ENCODE results near the gene CHRM5. TPM values are rescaled to one million over a fixed set of nuclear protein-coding genes. Genes with fewer than 3 reads are reported as not detected.

Gene CHRM5
- total and polyA plus RNA-seq, 2 of the 8 experiments (the other 6 are each of a cell fraction or from before 2014, with no cell fraction given), result not detected

DNA sequence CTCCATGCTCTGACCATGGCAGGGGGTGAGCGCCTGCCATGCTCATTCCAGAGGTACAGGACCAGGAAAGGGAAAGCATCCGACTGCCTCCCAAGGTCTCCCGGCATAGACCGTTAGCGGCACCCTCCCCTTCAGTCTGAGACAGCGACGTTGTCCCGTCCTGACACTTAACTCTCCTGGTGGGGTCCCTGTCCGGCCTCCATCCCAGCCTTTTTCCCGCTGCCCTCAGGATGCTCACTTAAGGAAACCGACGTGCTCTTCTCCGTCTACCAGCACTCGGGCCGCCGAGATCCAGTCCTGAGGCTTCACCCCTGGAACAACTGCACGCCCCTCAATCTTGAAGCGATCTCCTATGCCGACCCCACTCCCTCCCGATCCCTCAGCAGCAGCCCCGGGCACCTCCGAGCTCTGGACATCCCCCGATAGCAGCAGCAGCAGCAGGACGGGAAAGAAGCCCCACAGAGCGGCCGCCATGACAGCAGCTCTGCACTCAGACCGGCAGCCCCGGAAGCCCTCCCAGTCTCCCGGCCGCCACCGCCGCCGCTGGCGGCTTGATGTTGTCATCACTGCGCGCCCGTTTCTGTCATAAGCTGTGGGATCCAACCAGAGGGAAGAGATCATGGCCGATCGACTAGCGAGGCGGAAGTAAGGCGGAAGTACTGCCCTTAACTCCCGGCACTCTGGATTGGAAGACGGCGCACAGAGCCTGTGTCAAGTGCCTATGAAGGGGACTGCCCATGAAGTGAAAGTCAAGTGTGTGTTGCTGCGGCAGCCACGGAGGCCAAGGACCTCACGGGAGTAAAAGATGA, 133.3 kb downstream of the CHRM5 start, which contains the start of the genes EMC7 and PGBD4:
TSS of gene EMC7 (minus strand) at position 497 of the 809 bp plus-strand sequence. CDS start at position 474, 23 bp downstream.
TSS of gene PGBD4 (plus strand) at position 718 of the 809 bp plus-strand sequence. CDS start 449 bp downstream, outside the sequence.
- Histone ChIP-seq H4K8ac (ENCODE audit: extremely low read depth, insufficient read depth, low read length) (peak within 1 kb of the TSS; percentile 98), H3K14ac (ENCODE audit: insufficient read length) (no peak within 1 kb of the TSS), H3K18ac (ENCODE audit: extremely low read depth, low read length) (peak within 1 kb of the TSS; percentile 25; the same call in 1 of the 2 replicates), H3K4me2 (ENCODE audit: insufficient read depth in 1 of 2, low read depth in 2 of 2, low read length in 2 of 2) (peak within 1 kb of the TSS; percentile 77 to 93), H3K36me3 (ENCODE audit: control insufficient read depth in 2 of 4, insufficient read depth in 4 of 4, low read length in 3 of 4) (no peaks in the 10 kb centered on the region), H3K27ac (ENCODE audit: low read depth, low read length) (peak within 1 kb of the TSS; percentile 83), H4K5ac (ENCODE audit: insufficient read length, low read depth, low read length) (peak within 1 kb of the TSS; percentile 31), H3K79me1 (ENCODE audit: low read depth, low read length) (no peaks in the 10 kb centered on the region), H2BK20ac (ENCODE audit: low read length) (no peak within 1 kb of the TSS), H3K9ac (replicated peaks in 1 of 4; ENCODE audit: extremely low read depth in 1 of 4, low read depth in 3 of 4, low read length in 3 of 4) (peak within 1 kb of the TSS; percentile 88 to 92 (median 90)), H3K23ac (ENCODE audit: insufficient read length) (no peak within 1 kb of the TSS), H3K56ac (replicated peaks; ENCODE audit: insufficient read length, low read depth, low read length) (peak within 1 kb of the TSS; percentile 63), H3K9me3 (ENCODE audit: insufficient read depth in 2 of 2, low read depth in 1 of 2, low read length in 1 of 2) (no peaks in the 10 kb centered on the region), H2AK5ac (ENCODE audit: low read depth, low read length) (no peak within 1 kb of the TSS), H2AFZ (ENCODE audit: low read length) (peak within 1 kb of the TSS; percentile 95), H2BK5ac (ENCODE audit: low read depth, low read length) (peak within 1 kb of the TSS; percentile 67), H4K20me1 (replicated peaks in 1 of 2; ENCODE audit: control insufficient read depth in 1 of 2, insufficient read depth in 2 of 2, low read length in 2 of 2) (no peaks in the 10 kb centered on the region), H3K23me2 (ENCODE audit: low read depth, low read length) (peaks cover 8% of the 10 kb centered on the region), H4K91ac (replicated peaks; ENCODE audit: insufficient read length, low read length) (no peak within 1 kb of the TSS), H3K4me3 (ENCODE audit: extremely low read depth in 1 of 4, insufficient read depth in 2 of 4, low read depth in 3 of 4, low read length in 4 of 4) (peak within 1 kb of the TSS; percentile 84 to 100 (median 98)), H3K4ac (replicated peaks; ENCODE audit: insufficient read length, low read depth, low read length) (no peak within 1 kb of the TSS), H3K79me2 (ENCODE audit: control insufficient read depth in 1 of 2, insufficient read depth in 2 of 2, low read length in 2 of 2) (peaks cover 0 to 35% of the 10 kb centered on the region in 2 experiments; a peak in 2 of 4 replicates), H2BK15ac (ENCODE audit: low read length) (no peak within 1 kb of the TSS), H2BK120ac (replicated peaks; ENCODE audit: low read depth, low read length) (no peak within 1 kb of the TSS), H2BK12ac (ENCODE audit: low read depth, low read length) (0 out of 2 replicates have a peak within 1 kb of the TSS, but pooled peaks have one; percentile 23), H3K4me1 (replicated peaks in 1 of 4; ENCODE audit: control insufficient read depth in 3 of 4, insufficient read depth in 4 of 4, low read length in 3 of 4) (peaks cover 0 to 4% (median 0%) of the 10 kb centered on the region in 4 experiments; a peak in 2 of 7 replicates), H3K27me3 (replicated peaks in 1 of 4; ENCODE audit: control insufficient read depth in 3 of 4, extremely low read depth in 1 of 4, insufficient read depth in 3 of 4, low read length in 3 of 4) (no peaks in the 10 kb centered on the region)
- DNase-seq (ENCODE audit: low read depth in 1 of 2, low spot score in 2 of 2) (peak; percentile 93 to 99), FAIRE-seq (peak; percentile 91)
- CTCF ChIA-PET (ENCODE audit: partially characterized antibody), result interaction anchor here (0.6 to 1.2 kb wide), 7 partner anchors 8 to 722 kb away, joined by 3 to 7 read pairs (median 4); no protein-coding TSS in a partner anchor
- 3% methylated on average over 48 of the region's 48 CpGs; no CpG with 5 or more reads in 1 of the 2 experiments for WGBS, 2 experiments (ENCODE audit: extremely low coverage in 1 of 2, insufficient coverage in 1 of 2, insufficient read length in 1 of 2, insufficient replicate concordance in 2 of 2, low coverage in 1 of 2, low lambda C conversion rate in 2 of 2, missing lambda C conversion rate in 1 of 2)
- POLR2A ChIA-PET (ENCODE audit: partially characterized antibody), result interaction anchor here (0.6 to 2.2 kb wide), 6 partner anchors 9 to 344 kb away, joined by 3 to 10 read pairs (median 4); partner anchors contain the start of genes EMC4, KATNBL1 and LPCAT4
- no peak for TF ChIP-seq SP2 (IDR thresholded peaks at IDR 0.05; ENCODE audit: low read length)
- no peak for TF ChIP-seq ZNF274 (IDR thresholded peaks at IDR 0.05; ENCODE audit: borderline replicate concordance, extremely low read depth, low read length)
- peak; percentile 51; the same call in 1 of the 2 replicates for TF ChIP-seq POLR2AphosphoS5 (IDR thresholded peaks at IDR 0.05; ENCODE audit: low read depth, low read length)
- TF ChIP-seq CHD2 (IDR thresholded peaks at IDR 0.05; ENCODE audit: low read length), result peak; percentile 56; the same call in 1 of the 2 replicates
- TF ChIP-seq HDAC2 (IDR thresholded peaks at IDR 0.05; ENCODE audit: borderline replicate concordance in 1 of 2, low read depth in 2 of 2, low read length in 2 of 2), result no peak; a peak in 1 of 4 replicates
- TF ChIP-seq RBBP5 (IDR thresholded peaks at IDR 0.05; ENCODE audit: borderline replicate concordance, low read depth, low read length), result peak; percentile 75; the same call in 1 of the 2 replicates
- TF ChIP-seq, protein P1, sequence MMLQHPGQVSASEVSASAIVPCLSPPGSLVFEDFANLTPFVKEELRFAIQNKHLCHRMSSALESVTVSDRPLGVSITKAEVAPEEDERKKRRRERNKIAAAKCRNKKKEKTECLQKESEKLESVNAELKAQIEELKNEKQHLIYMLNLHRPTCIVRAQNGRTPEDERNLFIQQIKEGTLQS (IDR thresholded peaks at IDR 0.05; ENCODE audit: insufficient read depth, low read depth, low read length), result peak; percentile 91
